Tibial nerve (tissue), 4 donors: ENCODE measurements around the gene CEP20.

Experiments
- CTCF ChIP-seq, 5 experiments: fragments of 200-600 bp in 3 of 5; fragments of 450-650 bp in 2 of 5; sonication (generic) in 3 of 5; IDR thresholded peaks; one replicate each; pipeline ENCODE4 v1.5.1; 2016 to 2019; ENCODE audit warnings: antibody characterized with exemption in 5 of 5, mild to moderate bottlenecking in 3 of 5, moderate library complexity in 2 of 5
- EP300 ChIP-seq, 2 donors: sonication (generic); formaldehyde crosslinking; IDR thresholded peaks; one replicate each; pipeline ENCODE4 v1.6.1; 2017; ENCODE audit warnings: antibody characterized with exemption in 2 of 2, mild to moderate bottlenecking in 1 of 2
- POLR2A ChIP-seq, 2 donors: fragments of 450-650 bp; IDR thresholded peaks; one replicate each; pipeline ENCODE4 v1.6.1; 2017; ENCODE audit warnings: antibody characterized with exemption in 2 of 2, mild to moderate bottlenecking in 2 of 2, moderate library complexity in 2 of 2

- TF ChIP-seq EP300 (IDR thresholded peaks at IDR 0.05) (no peak), CTCF (IDR thresholded peaks at IDR 0.05) (no peak), POLR2A (IDR thresholded peaks at IDR 0.05) (no peak)
Observed at GRCh38 chr16:15836965-15837611, 51.3 kb downstream of the CEP20 start.
